GM10248 (cell line): ENCODE measurements around the gene RAB1B.

Source experiments
- CTCF ChIA-PET: fragments of 300-600 bp; sonication (Branson Sonifier 250); formaldehyde crosslinking; extraction: SDS; loops from one replicate; lab custom pipeline; 2021; ENCODE audit warnings: antibody characterized with exemption; lab: Yijun Ruan, JAX
- POLR2A ChIA-PET: fragments of 350-650 bp; sonication (Branson Sonifier 250); formaldehyde crosslinking; extraction: SDS; loops from one replicate; lab custom pipeline; 2020; ENCODE audit warnings: antibody characterized with exemption; lab: Yijun Ruan, JAX
- DNase-seq: peaks from one replicate; pipeline ENCODE4 v3.0.0; 2012; ENCODE audit errors: extremely low spot score
- CTCF ChIP-seq: IDR thresholded peaks from 2 replicates; pipeline ENCODE4 v1.5.1; 2012; ENCODE audit warnings: mild to moderate bottlenecking, low read depth; ENCODE audit errors: extremely low read depth, missing control alignments, control extremely low read depth

The RAB1B gene

DNA sequence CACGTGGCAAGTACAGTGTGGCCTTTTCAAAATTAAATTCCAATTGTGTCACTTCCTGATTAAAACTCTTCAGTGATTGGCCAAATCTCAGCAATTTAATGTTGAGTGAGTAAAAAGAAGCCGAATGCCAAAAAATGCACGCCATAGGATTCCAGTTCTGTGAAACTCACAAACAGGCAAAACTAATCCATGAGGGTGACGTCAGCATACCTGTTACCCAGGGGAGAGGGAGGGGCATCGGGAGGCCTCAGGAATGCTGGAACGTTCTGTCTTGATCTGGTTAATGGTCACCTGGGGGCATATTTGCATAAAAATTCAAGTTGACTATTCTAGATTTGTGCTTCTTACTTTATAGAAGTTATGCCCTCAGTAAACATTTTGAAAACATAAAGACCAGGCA, 39.9 kb upstream of the RAB1B start:
- ChIA-PET POLR2A (no interaction called here), CTCF (interaction anchor here (1.6 kb wide), 1 partner anchor 17 kb away, joined by 5 read pairs; no protein-coding TSS in a partner anchor)
- TF ChIP-seq CTCF = no peak
- DNase-seq = no peak

- no peak for TF ChIP-seq CTCF
- POLR2A ChIA-PET = no interaction called here
- no peak for DNase-seq
- CTCF ChIA-PET = no interaction called here
Measured at GRCh38 chr11:66230156-66230555, 38.3 kb upstream of the RAB1B start.

- CTCF ChIA-PET = interaction anchor here (1.0 kb wide), 1 partner anchor 9 kb away, joined by 5 read pairs; no protein-coding TSS in a partner anchor
- DNase-seq = no peak
- POLR2A ChIA-PET = no interaction called here
- no peak for TF ChIP-seq CTCF
Measured at GRCh38 chr11:66230978-66231377, 37.5 kb upstream of the RAB1B start.

- no peak for TF ChIP-seq CTCF
- ChIA-PET CTCF (interaction anchor here (1.0 kb wide), 1 partner anchor 10 kb away, joined by 5 read pairs; no protein-coding TSS in a partner anchor), POLR2A (no interaction called here)
- no peak for DNase-seq
Measured at GRCh38 chr11:66231561-66231960, 36.9 kb upstream of the RAB1B start.

DNA sequence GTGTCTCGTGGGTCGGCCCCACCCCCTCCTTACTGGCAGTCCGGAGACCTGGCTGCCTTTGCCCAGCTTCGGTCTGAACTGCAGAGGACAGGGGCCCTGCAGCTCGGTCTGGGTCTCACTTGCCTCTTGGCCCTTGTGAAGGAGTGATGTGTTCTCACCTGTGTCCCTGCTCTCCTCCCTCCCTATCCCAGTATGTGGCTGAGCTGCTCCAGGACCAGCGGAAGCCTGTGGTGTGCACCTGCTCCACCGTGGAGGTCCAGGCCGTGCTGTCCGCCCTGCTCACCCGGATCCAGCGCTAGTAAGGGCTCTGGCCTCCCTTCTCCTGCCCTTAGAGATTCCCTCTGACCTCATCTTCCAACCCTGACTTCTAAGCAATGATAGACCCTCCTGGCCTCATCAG, 35.7 kb upstream of the RAB1B start:
- CTCF ChIA-PET = interaction anchor here (1.3 to 6.5 kb wide), 2 partner anchors 11 to 79 kb away, joined by 5 to 49 read pairs; no protein-coding TSS in a partner anchor

DNA sequence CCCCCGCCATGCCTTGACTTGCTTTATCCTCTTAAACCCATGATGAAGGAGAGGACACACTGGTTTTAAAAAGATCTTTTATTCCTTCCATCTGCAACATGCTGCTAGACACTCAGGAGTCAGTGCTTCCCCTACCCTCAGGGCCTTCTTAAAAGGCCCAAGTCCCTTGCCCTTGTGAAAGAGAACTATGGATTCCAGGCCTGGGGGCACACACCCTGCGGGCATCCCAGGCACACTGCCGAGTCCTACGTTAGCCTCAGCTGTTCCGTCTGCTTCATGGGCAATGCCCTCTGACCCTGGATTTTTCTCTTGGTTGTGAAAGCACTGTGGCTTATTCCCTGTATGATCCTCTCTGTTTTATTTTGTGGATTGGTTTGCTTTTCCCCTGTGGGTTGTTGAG, 35.1 kb upstream of the RAB1B start:
- TF ChIP-seq CTCF = no peak
- POLR2A ChIA-PET = interaction anchor here (1.0 kb wide), 1 partner anchor 53 kb away, joined by 3 read pairs; no protein-coding TSS in a partner anchor
- CTCF ChIA-PET = interaction anchor here (1.3 to 6.5 kb wide), 2 partner anchors 11 to 78 kb away, joined by 5 to 49 read pairs; no protein-coding TSS in a partner anchor
- no peak for DNase-seq

More for the DNA sequence above, 35.7 kb upstream of the RAB1B start:
- no peak for DNase-seq
- no peak for TF ChIP-seq CTCF
- POLR2A ChIA-PET = no interaction called here

DNA sequence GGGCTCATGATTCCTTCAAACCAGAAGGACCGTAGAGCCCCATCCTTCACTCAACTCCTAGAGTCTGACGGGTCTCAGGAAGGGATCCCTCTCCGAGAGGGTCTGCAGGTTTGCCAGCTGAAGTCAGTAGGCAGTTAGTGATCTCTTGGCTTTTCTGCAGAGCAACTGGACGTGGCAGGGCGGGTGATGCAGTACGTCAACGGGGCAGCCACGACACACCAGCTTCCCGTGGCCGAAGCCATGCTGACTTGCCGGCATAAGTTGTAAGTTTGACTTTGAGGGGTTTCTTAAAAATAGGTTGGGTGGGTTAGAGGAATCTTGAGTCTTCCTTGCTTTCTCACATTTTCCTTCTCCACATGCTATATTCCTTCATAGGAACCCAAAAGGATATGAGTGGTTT, 33.3 kb upstream of the RAB1B start:
- ChIA-PET CTCF (interaction anchor here (6.5 kb wide), 1 partner anchor 13 kb away, joined by 49 read pairs; no protein-coding TSS in a partner anchor), POLR2A (no interaction called here)
- DNase-seq = no peak
- TF ChIP-seq CTCF = no peak
